Head of caudate nucleus (tissue), 42 donors: ENCODE data around the gene MRPL51.

Experiments used
- DNase-seq, 42 donors: peaks; one replicate each; pipeline versions ENCODE4 v3.0.0 to v3.0.0-alpha.2; 2020 to 2021; ENCODE audit warnings: mixed read lengths in 7 of 42
- intact Hi-C: fragments of 100-400 bp; cut with DNase I; formaldehyde crosslinking; loops from one replicate; pipeline ENCODE4 v1.15.0; 2022

MRPL51 gene

GRCh38 chr12:6492838-6493496 lies at the start of gene MRPL51:
TSS of gene MRPL51 (minus strand) at chr12:6493262. CDS start at chr12:6493136, 126 bp downstream.
- DNase-seq = peak; percentile 75 to 100 (median 98)
- intact Hi-C loops = loop anchor here (2.0 kb wide), 1 partner anchor 40 kb away; no protein-coding TSS in a partner anchor

- intact Hi-C loops = no loop called here
These were observed 49.3 kb upstream of the MRPL51 start for GRCh38 chr12:6542209-6543009.

GRCh38 chr12:6541371-6542165 lies 48.5 kb upstream of the MRPL51 start:
- intact Hi-C loops = no loop called here

More at GRCh38 chr12:6542209-6543009, 49.3 kb upstream of the MRPL51 start:
- DNase-seq = peak in 1 of 42 donors; percentile 31

GRCh38 chr12:6540181-6540877 lies 47.3 kb upstream of the MRPL51 start:
- intact Hi-C loops = no loop called here
- peak in 27 of 42 donors; percentile 30 to 77 (median 59) for DNase-seq

More at GRCh38 chr12:6541371-6542165, 48.5 kb upstream of the MRPL51 start:
- DNase-seq = no peak

- DNase-seq = no peak
- intact Hi-C loops = loop anchor here (5.0 kb wide), 1 partner anchor 117 kb away; no protein-coding TSS in a partner anchor
These were observed 46.7 kb upstream of the MRPL51 start for GRCh38 chr12:6539707-6540134.

GRCh38 chr12:6539314-6539682 lies 46.2 kb upstream of the MRPL51 start:
- DNase-seq = no peak
- intact Hi-C loops = loop anchor here (5.0 kb wide), 1 partner anchor 117 kb away; no protein-coding TSS in a partner anchor

- DNase-seq = peak in 5 of 42 donors; percentile 23 to 50 (median 34)
- intact Hi-C loops = loop anchor here (5.0 kb wide), 1 partner anchor 116 kb away; no protein-coding TSS in a partner anchor
These were observed 45.6 kb upstream of the MRPL51 start for GRCh38 chr12:6538420-6539313.

GRCh38 chr12:6537580-6538419 lies 44.7 kb upstream of the MRPL51 start:
- DNase-seq = peak; percentile 69 to 94 (median 84)
- intact Hi-C loops = loop anchor here (5.0 kb wide), 1 partner anchor 115 kb away; no protein-coding TSS in a partner anchor

GRCh38 chr12:6536894-6537579 lies 44.0 kb upstream of the MRPL51 start:
- no peak for DNase-seq
- intact Hi-C loops = loop anchor here (5.0 kb wide), 1 partner anchor 115 kb away; no protein-coding TSS in a partner anchor

- DNase-seq = no peak
- intact Hi-C loops = loop anchor here (2.0 to 5.0 kb wide), 2 partner anchors 65 to 114 kb away; partner anchors contain the start of gene VAMP1
These were observed 43.1 kb upstream of the MRPL51 start for GRCh38 chr12:6535960-6536847.

GRCh38 chr12:6535697-6535946 lies 42.6 kb upstream of the MRPL51 start:
- DNase-seq = no peak
- intact Hi-C loops = loop anchor here (2.0 to 5.0 kb wide), 2 partner anchors 65 to 113 kb away; partner anchors contain the start of gene VAMP1

- intact Hi-C loops = loop anchor here (2.0 to 5.0 kb wide), 2 partner anchors 64 to 113 kb away; partner anchors contain the start of gene VAMP1
- DNase-seq = peak in 40 of 42 donors; percentile 58 to 86 (median 69)
These were observed 42.1 kb upstream of the MRPL51 start for GRCh38 chr12:6534945-6535696.

- peak in 1 of 42 donors; percentile 54 for DNase-seq
These were observed 41.6 kb upstream of the MRPL51 start for GRCh38 chr12:6534695-6534944.

More at GRCh38 chr12:6534695-6534944, 41.6 kb upstream of the MRPL51 start:
- intact Hi-C loops = loop anchor here (2.0 kb wide), 1 partner anchor 64 kb away; the partner anchor contains the start of gene VAMP1
